Epithelial cell of proximal tubule (primary cell): ENCODE results near the gene CMTM6. TPM values are rescaled to one million over a fixed set of nuclear protein-coding genes. Genes with fewer than 3 reads are reported as not detected.

Experiments
- DNase-seq: peaks from one replicate; pipeline ENCODE4 v3.0.0-alpha.2; 2011; ENCODE audit warnings: low read depth
- H3K4me3 ChIP-seq: 2 replicates; pipeline ENCODE4 v1.5.1; 2011; ENCODE audit warnings: low read depth, mild to moderate bottlenecking, low read length
- total RNA-seq: library from RNA; depleted of rRNA; stranded (reverse); fragments of >200 nt; gene quantifications from 2 replicates; pipeline ENCODE4 v1.2.3, GENCODE V29; 2015
- TF ChIP-seq, protein P1 (sequence below): conservative IDR thresholded peaks from 2 replicates; pipeline ENCODE4 v1.5.1; 2012; ENCODE audit warnings: low read depth, mild to moderate bottlenecking, low read length

The CMTM6 gene
- total RNA-seq, 1 donor from 2014 or later: 73.1 TPM

DNA sequence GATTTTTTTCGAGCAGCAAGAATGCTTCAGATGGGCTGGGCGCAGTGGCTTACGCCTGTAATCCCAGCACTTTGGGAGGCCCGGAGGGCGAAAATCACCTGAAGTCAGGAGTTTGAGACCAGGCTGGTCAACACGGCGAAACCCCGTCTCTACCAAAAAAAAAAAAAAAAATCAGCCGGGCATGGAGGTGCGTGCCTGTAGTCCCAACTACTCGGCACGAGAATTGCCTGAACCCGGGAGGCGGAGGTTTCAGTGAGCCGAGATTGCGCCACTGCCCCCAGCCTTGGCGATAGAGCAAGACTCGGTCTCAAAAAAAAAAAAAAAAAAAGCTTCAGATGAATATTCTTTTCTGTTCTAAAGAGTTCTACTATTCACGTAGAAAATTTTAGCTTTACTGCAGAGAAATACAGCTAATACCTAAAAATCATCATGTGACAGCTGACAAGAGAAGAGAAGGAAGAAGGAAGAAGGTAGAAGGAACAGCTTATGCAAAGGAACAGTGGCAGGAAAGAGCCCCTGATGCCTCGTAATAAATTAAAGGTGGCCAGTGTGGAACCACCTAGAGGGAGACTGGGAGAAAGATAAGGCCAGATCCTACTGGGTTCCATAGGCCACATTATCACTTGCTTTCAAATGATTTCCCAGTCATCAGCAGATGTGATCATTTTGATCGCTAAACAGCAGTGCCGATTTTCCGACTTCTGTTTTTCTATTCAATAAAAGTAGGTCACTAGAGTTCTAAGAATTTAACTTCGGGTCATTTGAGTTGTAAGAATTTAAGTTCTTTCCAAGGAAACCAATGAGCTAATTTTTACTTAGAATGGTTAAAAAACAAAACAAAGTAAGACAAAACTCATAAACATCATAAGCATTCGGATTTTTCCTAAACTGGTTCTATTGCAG, 1.5 kb downstream of the CMTM6 start:
- no peak for DNase-seq
- peak overlapping the region; percentile 95 for H3K4me3 ChIP-seq

DNA sequence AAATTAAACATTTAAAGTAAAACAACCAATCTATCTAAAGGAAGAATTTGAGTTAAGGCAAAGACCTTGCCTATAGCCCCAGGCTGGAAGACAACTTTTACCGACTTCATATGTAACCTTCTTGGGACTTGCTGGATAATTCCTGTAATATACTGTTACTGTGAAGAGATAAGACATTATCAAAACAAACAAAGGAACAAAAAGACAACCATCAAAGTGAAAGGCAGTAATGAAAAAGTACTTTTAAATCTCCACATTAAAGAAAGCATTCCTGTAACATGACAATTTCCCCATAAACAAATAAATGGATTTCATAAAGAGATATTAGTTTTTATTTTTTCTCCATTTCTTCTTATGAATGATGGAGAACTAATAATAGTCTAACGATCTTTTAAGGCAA, 2.4 kb downstream of the CMTM6 start:
- H3K4me3 ChIP-seq: no peak overlapping the region
- TF ChIP-seq, protein P1, sequence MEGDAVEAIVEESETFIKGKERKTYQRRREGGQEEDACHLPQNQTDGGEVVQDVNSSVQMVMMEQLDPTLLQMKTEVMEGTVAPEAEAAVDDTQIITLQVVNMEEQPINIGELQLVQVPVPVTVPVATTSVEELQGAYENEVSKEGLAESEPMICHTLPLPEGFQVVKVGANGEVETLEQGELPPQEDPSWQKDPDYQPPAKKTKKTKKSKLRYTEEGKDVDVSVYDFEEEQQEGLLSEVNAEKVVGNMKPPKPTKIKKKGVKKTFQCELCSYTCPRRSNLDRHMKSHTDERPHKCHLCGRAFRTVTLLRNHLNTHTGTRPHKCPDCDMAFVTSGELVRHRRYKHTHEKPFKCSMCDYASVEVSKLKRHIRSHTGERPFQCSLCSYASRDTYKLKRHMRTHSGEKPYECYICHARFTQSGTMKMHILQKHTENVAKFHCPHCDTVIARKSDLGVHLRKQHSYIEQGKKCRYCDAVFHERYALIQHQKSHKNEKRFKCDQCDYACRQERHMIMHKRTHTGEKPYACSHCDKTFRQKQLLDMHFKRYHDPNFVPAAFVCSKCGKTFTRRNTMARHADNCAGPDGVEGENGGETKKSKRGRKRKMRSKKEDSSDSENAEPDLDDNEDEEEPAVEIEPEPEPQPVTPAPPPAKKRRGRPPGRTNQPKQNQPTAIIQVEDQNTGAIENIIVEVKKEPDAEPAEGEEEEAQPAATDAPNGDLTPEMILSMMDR: no peak

More for the DNA sequence above, 1.5 kb downstream of the CMTM6 start:
- TF ChIP-seq, protein P1: no peak

DNA sequence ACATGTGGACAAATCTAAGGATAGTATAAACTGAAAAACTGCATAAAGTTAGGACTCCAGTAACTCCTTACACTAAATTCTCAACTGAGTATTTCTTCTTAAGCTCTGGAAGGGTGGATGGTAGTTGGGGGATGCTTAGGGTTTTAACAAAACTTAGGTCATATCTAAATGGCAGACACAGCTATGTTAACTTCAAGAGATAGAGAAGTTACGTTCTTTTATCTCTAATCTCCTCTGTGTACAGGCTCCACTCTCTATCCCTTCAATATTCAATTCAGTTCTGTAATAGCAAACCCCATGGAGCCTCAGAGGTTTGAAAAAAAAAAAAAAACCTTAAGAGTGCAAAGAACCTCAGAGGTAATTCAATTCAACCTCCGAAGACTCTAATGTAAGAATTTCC, 3.1 kb downstream of the CMTM6 start:
- TF ChIP-seq, protein P1: no peak
- DNase-seq: no peak
- H3K4me3 ChIP-seq: no peak overlapping the region

More for the DNA sequence above, 2.4 kb downstream of the CMTM6 start:
- DNase-seq: no peak

DNA sequence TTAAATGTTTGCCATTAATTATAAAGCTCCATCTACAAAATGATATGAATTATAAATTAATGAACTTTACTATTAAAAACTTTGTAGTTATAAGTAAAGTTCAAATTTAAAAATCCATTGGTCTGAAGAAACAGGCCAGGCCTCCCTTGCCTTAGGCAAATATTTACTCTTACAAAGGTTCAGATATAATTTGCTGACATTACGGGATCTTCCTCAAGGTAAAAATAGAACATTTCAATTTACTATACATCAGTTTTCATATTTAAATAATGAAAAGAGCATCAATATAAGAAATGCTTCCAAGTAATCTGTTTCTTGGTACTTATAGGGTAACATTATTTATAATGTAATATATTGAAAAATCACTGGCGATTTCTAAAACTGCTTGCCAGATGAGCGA, 3.7 kb downstream of the CMTM6 start:
- DNase-seq: no peak
- no peak overlapping the region for H3K4me3 ChIP-seq
- TF ChIP-seq, protein P1: no peak

DNA sequence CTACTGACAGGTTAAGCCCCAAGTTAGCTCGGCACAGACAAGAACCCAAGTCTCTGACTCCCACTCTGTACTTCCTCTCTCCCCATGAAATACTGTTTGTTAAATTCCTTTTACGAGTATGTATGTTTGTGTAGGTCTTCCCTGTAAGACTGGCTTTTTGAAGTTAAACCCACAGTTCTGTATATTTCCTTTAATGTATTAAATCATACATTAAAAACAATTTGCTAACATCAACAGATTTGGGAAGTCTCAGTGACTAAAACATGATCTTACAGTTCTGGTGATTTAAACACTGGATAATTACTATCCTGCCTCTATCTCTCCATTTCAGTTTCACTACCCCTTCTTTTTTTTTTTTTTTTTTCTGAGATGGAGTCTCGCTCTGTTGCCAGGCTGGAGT, 4.4 kb downstream of the CMTM6 start:
- no peak overlapping the region for H3K4me3 ChIP-seq
- no peak for DNase-seq
- TF ChIP-seq, protein P1: no peak

DNA sequence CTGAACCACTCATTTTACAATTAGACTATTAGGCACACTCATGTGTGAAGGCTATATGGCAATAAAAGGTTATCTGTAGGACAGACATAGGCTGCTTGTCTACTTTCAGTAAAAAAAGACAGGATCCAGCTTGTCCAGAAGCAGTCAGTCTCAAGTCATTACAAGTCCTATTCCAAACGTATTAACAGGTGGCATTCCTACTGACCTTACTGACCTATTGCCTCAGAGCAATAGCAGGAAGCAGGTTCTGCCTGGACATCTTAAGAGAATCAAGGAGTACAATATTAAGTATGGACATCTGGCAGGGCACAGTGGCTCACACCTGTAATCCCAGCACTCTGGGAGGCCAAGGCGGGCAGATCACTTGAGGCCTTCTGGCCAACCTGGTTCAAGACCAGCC, 7.0 kb downstream of the CMTM6 start:
- TF ChIP-seq, protein P1: no peak
- no peak for DNase-seq
- H3K4me3 ChIP-seq: no peak overlapping the region

DNA sequence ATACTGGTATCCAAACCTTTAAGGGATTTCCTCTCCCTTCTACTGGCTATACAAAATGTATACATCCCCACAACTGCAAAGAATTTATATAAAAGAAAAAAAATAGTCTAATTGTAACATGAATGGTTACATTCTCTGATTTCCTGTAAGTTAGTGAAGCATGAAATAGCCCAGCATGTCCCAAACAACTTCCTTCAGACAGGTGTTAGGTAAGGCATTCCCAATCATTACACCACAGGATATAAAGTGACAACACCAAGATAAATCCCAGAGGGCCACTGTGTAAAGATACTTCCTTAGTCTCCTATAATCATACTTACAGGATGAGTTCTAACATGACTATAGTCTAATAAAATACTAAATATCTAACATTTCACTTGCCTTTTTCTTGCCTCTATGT, 7.6 kb downstream of the CMTM6 start:
- H3K4me3 ChIP-seq: no peak overlapping the region
- TF ChIP-seq, protein P1: no peak
- DNase-seq: no peak
